ENCODE data around the gene SNTG2.

The SNTG2 gene

GRCh38 chr2:1032030-1032429 is 81.4 kb downstream of the SNTG2 start:
- in situ Hi-C loops (cut with HindIII; ENCODE audit: low sequenced_read_pairs) = no loop called here
- H3K4me3 ChIP-seq (ENCODE audit: low read depth, low read length) = no peak overlapping the region
- no peak for DNase-seq (ENCODE audit: low read depth)
- TF ChIP-seq, protein P1, sequence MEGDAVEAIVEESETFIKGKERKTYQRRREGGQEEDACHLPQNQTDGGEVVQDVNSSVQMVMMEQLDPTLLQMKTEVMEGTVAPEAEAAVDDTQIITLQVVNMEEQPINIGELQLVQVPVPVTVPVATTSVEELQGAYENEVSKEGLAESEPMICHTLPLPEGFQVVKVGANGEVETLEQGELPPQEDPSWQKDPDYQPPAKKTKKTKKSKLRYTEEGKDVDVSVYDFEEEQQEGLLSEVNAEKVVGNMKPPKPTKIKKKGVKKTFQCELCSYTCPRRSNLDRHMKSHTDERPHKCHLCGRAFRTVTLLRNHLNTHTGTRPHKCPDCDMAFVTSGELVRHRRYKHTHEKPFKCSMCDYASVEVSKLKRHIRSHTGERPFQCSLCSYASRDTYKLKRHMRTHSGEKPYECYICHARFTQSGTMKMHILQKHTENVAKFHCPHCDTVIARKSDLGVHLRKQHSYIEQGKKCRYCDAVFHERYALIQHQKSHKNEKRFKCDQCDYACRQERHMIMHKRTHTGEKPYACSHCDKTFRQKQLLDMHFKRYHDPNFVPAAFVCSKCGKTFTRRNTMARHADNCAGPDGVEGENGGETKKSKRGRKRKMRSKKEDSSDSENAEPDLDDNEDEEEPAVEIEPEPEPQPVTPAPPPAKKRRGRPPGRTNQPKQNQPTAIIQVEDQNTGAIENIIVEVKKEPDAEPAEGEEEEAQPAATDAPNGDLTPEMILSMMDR (IDR thresholded peaks at IDR 0.05; ENCODE audit: low read depth, low read length, missing control alignments) = no peak

DNA sequence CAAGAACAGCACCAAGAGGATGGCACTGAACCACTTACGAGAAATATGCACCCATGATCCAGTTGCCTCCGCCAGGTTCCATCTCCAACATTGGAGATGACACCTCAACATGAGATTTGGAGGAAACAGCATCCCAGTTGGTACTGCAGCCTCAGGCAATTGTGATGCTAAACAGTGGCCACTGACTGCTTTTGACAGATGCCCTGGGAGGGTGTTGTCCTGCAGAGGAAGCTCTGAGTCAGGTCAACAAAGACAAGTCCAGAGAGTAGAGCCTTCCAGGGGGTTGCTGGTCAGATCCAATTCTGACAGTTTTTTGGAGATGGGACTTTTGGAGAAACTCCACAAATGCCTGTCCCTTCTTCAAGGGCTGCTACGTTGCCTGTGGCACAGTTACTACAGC is 82.4 kb downstream of the SNTG2 start:
- in situ Hi-C loops (cut with HindIII; ENCODE audit: low sequenced_read_pairs) = no loop called here
- TF ChIP-seq, protein P1 (IDR thresholded peaks at IDR 0.05; ENCODE audit: low read depth, low read length, missing control alignments) = no peak
- no peak for DNase-seq (ENCODE audit: low read depth)

GRCh38 chr2:1037066-1037465 is 86.4 kb downstream of the SNTG2 start:
- TF ChIP-seq, protein P1 (IDR thresholded peaks at IDR 0.05; ENCODE audit: low read depth, low read length, missing control alignments) = no peak
- no peak overlapping the region for H3K4me3 ChIP-seq (ENCODE audit: low read depth, low read length)
- in situ Hi-C loops (cut with HindIII; ENCODE audit: low sequenced_read_pairs) = no loop called here
- no peak for DNase-seq (ENCODE audit: low read depth)

More for the DNA sequence above, 82.4 kb downstream of the SNTG2 start:
- no peak overlapping the region for H3K4me3 ChIP-seq (ENCODE audit: low read depth, low read length)

- DNase-seq (ENCODE audit: low read depth) = no peak
- in situ Hi-C loops (cut with HindIII; ENCODE audit: low sequenced_read_pairs) = no loop called here
- H3K4me3 ChIP-seq (ENCODE audit: low read depth, low read length) = no peak overlapping the region
- TF ChIP-seq, protein P1 (IDR thresholded peaks at IDR 0.05; ENCODE audit: low read depth, low read length, missing control alignments) = no peak
These were observed 88.9 kb downstream of the SNTG2 start for GRCh38 chr2:1039549-1039948.

- H3K4me3 ChIP-seq (ENCODE audit: low read depth, low read length) = no peak overlapping the region
- no peak for DNase-seq (ENCODE audit: low read depth)
- TF ChIP-seq, protein P1 (IDR thresholded peaks at IDR 0.05; ENCODE audit: low read depth, low read length, missing control alignments) = no peak
- in situ Hi-C loops (cut with HindIII; ENCODE audit: low sequenced_read_pairs) = no loop called here
These were observed 90.6 kb downstream of the SNTG2 start for GRCh38 chr2:1041012-1041805.

DNA sequence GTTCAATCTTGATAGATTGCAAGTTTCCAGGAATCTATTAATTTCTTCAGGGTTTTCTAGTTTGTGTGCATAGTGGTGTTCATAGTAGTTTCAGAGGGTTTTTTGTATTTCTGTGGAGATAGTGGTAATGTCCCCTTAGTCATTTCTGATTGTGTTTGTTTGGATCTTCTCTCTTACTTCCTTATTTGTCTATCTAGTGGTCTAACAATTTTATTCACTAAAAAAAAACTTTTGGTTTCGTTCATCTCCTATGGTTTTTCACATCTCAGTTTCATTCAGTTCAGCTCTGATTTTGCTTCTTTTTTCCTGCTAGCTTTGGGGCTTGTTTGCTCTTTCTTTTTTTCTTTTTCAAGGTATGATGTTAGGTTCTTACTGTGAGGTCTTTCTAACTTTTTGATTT is 94.5 kb downstream of the SNTG2 start:
- TF ChIP-seq, protein P1 (IDR thresholded peaks at IDR 0.05; ENCODE audit: low read depth, low read length, missing control alignments) = no peak
- in situ Hi-C loops (cut with HindIII; ENCODE audit: low sequenced_read_pairs) = no loop called here
- no peak for DNase-seq (ENCODE audit: low read depth)
- H3K4me3 ChIP-seq (ENCODE audit: low read depth, low read length) = no peak overlapping the region

Measured in astrocyte of the cerebellum (primary cell).